ENCODE measurements around the gene SKAP1.

The SKAP1 gene

DNA sequence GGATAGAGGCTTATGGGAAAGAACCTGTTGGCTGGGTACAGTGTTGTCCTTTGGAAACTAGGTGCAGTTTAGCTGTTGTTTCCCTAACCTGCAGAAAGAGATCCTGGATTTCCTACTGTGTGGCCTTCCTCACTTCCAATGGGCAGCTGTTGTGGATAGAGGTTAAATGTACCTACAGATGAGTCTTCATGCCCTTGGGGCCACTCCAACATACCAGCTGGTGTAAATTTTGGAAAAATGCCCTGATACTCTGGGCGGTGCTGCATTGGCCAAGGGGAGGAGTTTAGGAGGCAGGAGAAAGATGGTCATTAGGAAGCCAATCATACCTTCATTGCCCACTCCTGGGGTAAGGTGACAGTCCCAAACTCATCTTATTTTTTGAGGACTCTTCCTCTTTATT, 252.2 kb downstream of the SKAP1 start:
- TF ChIP-seq, protein P1, sequence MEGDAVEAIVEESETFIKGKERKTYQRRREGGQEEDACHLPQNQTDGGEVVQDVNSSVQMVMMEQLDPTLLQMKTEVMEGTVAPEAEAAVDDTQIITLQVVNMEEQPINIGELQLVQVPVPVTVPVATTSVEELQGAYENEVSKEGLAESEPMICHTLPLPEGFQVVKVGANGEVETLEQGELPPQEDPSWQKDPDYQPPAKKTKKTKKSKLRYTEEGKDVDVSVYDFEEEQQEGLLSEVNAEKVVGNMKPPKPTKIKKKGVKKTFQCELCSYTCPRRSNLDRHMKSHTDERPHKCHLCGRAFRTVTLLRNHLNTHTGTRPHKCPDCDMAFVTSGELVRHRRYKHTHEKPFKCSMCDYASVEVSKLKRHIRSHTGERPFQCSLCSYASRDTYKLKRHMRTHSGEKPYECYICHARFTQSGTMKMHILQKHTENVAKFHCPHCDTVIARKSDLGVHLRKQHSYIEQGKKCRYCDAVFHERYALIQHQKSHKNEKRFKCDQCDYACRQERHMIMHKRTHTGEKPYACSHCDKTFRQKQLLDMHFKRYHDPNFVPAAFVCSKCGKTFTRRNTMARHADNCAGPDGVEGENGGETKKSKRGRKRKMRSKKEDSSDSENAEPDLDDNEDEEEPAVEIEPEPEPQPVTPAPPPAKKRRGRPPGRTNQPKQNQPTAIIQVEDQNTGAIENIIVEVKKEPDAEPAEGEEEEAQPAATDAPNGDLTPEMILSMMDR (IDR thresholded peaks at IDR 0.05; ENCODE audit: low read length, missing control alignments), result no peak
- H3K4me3 ChIP-seq (replicated peaks; ENCODE audit: low read depth, low read length), result no peak overlapping the region
- DNase-seq (ENCODE audit: low read depth), result no peak

DNA sequence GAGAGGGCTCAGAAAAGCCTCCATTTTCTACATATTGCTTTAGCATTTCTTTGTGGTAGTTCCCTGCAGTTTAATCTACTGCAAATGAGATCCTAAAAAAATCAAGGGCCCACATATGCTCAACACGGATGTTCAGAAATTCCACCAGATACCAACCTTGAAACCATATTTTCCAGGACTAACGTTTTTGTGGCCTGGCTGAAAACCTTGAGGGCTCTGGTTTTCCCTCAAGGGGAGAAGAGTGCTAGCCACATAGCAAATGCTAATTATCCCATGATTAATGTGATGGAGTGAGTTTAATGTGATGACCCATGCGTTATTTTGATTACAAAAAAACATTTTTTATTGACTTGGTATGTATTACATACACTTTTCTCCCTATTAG, 253.6 kb downstream of the SKAP1 start:
- H3K4me3 ChIP-seq (replicated peaks; ENCODE audit: low read depth, low read length), result no peak overlapping the region
- TF ChIP-seq, protein P1 (IDR thresholded peaks at IDR 0.05; ENCODE audit: low read length, missing control alignments), result no peak
- DNase-seq (ENCODE audit: low read depth), result no peak

DNA sequence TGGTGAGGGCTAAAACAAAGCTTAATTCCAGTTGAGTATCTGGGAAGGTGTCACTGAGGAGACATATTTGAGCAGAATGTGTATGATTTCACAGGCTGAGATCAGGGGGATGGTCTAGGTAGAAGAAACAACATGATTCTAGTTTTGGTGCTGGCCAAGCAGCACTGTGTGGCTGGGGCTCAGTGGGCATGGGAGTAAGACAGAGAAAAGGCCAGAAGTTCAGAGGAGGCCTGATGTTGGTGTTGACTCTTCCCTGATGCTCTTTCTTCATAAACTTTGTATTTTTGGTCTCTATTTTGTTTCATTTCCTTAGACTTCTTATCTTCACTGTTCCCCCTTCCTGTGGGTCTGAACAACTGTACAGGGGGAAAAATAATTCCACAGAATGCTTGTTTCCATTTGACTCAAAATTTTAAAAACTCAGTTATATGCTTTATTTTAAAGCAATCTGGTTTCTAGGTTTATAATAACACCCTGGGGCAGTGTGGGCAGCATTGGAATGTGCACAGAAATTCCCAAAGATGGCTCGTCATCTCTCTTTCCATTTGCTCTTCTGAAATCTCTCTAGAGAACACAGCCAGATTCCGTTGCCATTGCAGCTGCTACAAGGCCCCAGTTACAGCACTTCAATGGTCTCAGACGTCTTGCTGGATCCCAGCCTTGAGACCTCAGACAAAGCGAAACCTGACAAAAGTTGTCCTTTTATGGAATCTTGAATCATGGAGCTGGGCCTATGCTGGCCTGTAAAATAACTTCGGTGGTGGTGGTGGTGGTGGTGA, 254.1 kb downstream of the SKAP1 start:
- TF ChIP-seq, protein P1 (IDR thresholded peaks at IDR 0.05; ENCODE audit: low read length, missing control alignments), result no peak
- no peak overlapping the region for H3K4me3 ChIP-seq (replicated peaks; ENCODE audit: low read depth, low read length)
- DNase-seq (ENCODE audit: low read depth), result peak; percentile 51

DNA sequence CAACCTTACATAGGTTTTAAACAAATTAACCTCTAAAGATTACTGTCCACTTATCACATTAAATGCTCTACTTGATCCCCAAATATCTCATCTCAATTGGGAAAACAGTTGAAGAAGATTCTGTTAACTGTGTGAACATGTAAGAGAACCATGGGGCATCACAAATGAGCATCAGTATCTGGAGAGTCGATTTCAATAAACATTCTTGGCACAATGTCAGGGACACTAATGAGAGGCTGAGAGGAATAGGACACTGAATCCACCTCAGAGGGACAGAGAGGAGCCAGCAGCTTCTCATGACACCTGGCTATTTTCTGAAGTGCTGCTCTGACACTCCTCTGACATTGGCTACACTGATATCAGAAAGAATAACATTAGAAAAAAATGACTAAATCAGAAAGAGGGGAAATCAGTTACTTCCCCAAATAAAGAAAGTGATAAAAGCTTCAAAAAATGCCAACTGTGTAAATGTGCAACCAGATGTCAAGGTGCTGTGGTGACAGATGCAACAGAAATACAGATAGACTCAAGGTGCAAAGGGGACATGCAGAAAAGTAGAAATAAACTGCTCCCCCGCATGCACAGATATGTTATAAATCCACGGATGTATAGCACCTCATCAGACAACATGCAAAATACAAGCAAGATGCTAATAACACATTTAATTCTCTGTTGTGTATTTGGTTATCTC, 255.0 kb downstream of the SKAP1 start:
- H3K4me3 ChIP-seq (replicated peaks; ENCODE audit: low read depth, low read length), result no peak overlapping the region
- TF ChIP-seq, protein P1 (IDR thresholded peaks at IDR 0.05; ENCODE audit: low read length, missing control alignments), result no peak
- DNase-seq (ENCODE audit: low read depth), result no peak

DNA sequence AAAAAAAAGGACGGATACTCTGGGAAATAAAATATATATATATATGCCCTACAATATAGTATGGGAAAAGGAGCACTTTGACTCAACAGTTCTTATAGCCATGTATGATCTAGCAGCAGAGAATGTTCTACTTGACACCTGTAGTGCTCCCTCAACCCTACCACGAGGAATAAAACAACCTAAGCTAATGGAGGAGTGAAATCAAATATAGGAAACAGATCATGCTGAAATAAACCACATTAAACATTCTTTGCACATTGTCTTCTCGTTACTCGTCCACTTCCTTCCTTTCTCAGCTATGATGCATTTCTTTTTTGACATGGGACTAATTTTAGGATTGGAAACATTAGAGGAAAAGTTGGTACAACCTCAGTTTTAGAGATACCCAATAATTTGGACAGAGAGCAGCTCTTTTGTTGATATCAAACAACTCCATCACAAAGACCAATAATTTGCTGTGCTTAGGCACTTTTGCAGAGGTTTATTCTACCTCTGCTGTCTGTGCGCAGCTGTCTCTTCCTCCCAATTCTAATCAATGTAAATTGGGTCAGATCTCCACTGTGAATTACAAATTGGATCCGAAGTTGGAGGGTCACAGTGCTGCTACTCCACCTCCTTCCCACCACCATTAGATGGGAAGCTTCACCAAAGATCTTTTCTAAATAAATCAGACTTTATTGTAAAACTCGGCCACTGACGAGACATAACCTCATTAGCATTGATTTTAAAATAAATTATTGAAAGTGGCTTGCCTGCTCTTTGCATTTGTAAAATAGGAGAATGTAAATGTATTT, 256.6 kb downstream of the SKAP1 start:
- TF ChIP-seq, protein P1 (IDR thresholded peaks at IDR 0.05; ENCODE audit: low read length, missing control alignments), result no peak
- no peak for DNase-seq (ENCODE audit: low read depth)
- H3K4me3 ChIP-seq (replicated peaks; ENCODE audit: low read depth, low read length), result no peak overlapping the region

DNA sequence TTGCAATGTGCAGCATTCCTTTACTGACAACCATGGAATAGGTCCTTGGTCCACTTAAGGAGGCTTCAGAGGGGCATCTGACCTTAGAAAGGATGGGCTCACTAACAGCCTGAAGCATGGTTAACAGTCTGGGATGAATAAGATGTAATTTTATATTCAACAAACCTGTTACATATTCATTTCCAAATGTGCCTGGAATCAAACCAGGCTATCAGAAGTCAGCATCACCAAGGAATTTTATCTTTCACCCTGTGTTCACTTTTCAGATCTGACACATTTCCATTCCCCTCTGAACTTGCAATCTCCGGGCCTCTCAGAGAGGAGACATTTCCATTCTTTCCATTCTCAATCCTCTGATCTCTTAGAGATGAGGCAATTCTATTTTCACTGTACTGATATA, 260.1 kb downstream of the SKAP1 start:
- H3K4me3 ChIP-seq (replicated peaks; ENCODE audit: low read depth, low read length), result no peak overlapping the region
- TF ChIP-seq, protein P1 (IDR thresholded peaks at IDR 0.05; ENCODE audit: low read length, missing control alignments), result no peak
- DNase-seq (ENCODE audit: low read depth), result no peak

Measured in fibroblast of pulmonary artery (primary cell).